H1 (cell line): Measurements from ENCODE around the gene CHMP4A. TPM values are rescaled to one million over a fixed set of nuclear protein-coding genes. Genes with fewer than 3 reads are reported as not detected.

ENCODE experiments used
- EZH2 ChIP-seq: fragments of 200-600 bp; sonication (generic); IDR thresholded peaks from 2 replicates; pipeline ENCODE4 v1.7.1; 2012; ENCODE audit warnings: low read depth, mild to moderate bottlenecking, moderate library complexity, low read length, inconsistent platforms; ENCODE audit not compliant: severe bottlenecking
- MAFK ChIP-seq: IDR thresholded peaks from 2 replicates; pipeline ENCODE4 v1.6.1; 2012; ENCODE audit warnings: low read depth, mild to moderate bottlenecking, improper control_type of control experiment, low read length
- TAF1 ChIP-seq: IDR thresholded peaks from 2 replicates; pipeline ENCODE4 v1.6.1; 2011; ENCODE audit warnings: mild to moderate bottlenecking, low read depth, low read length
- TBP ChIP-seq: IDR thresholded peaks from 2 replicates; pipeline ENCODE4 v1.6.1; 2011; ENCODE audit warnings: low read depth, low read length, improper control_type of control experiment
- polyA plus RNA-seq, 7 experiments: library from polyadenylated mRNA; depleted of rRNA in 3 of 7; stranded (reverse) in 5 of 7; unstranded in 2 of 7; fragments of >200 nt in 5 of 7; fragments of 200-250 nt in 2 of 7; gene quantifications; 1 replicate in 5 of 7; 2 replicates in 1 of 7; 4 replicates in 1 of 7; pipeline versions ENCODE4 v1.2.1 to v1.2.3, GENCODE V29; 2011 to 2013; ENCODE audit warnings: missing spikeins in 2 of 7, mixed read lengths in 2 of 7
- total RNA-seq: library from RNA; stranded (reverse); fragmentation: NEBNext Ultra II Directional; extraction: Animal tissue kit (Norgen Biotek cat#: 25700); gene quantifications from 2 replicates; pipeline ENCODE4 v1.2.1, GENCODE V29; 2021
- TF ChIP-seq, protein P1 (sequence below): IDR thresholded peaks from 2 replicates; pipeline ENCODE4 v1.6.1; 2012; ENCODE audit warnings: inconsistent platforms
- TF ChIP-seq, protein P2 (sequence below): IDR thresholded peaks from 2 replicates; pipeline ENCODE4 v1.6.1; 2012; ENCODE audit warnings: inconsistent platforms

The CHMP4A gene
- total and polyA plus RNA-seq, 2 of the 8 experiments (the other 6 are each of a cell fraction or from before 2014, with no cell fraction given): 32.9 to 37.6 TPM

DNA sequence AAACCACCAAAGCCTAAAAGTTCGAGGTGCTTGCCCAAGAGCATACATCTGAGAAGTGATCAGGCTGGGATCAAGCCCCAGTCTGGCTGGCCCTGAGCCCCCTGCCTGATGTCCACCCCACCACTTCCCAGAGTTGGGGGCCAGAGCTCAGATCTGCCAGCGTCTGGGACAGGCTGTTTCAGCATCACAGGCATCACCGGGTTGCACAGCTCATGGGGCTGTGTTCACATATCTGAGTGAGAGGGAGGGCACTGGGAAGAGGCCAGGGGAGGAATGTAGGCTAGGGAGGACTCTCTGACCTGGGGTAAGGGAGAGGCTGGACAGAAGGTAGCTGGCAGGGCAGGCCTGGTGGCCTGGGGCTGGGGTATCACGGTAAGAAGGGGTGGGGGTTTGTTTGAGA is 43.7 kb upstream of the CHMP4A start (continued):
- TF ChIP-seq TBP (no peak), EZH2 (no peak), MAFK (no peak), TAF1 (no peak)
- TF ChIP-seq, protein P1, sequence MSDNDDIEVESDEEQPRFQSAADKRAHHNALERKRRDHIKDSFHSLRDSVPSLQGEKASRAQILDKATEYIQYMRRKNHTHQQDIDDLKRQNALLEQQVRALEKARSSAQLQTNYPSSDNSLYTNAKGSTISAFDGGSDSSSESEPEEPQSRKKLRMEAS: no peak
- TF ChIP-seq, protein P2, sequence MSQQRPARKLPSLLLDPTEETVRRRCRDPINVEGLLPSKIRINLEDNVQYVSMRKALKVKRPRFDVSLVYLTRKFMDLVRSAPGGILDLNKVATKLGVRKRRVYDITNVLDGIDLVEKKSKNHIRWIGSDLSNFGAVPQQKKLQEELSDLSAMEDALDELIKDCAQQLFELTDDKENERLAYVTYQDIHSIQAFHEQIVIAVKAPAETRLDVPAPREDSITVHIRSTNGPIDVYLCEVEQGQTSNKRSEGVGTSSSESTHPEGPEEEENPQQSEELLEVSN: no peak
